ENCODE measurements around the gene NKX1-1. TPM values are rescaled to one million over a fixed set of nuclear protein-coding genes. Genes with fewer than 3 reads are reported as not detected.

NKX1-1 gene
- total RNA-seq, 1 experiment from 2014 or later = not detected

- H3K4me3 Mint-ChIP-seq = no peak overlapping the region
- no peak overlapping the region for H3K27ac Mint-ChIP-seq
- H3K9me3 Mint-ChIP-seq = no peaks in the 10 kb centered on the region
- no peak for DNase-seq (ENCODE audit: low spot score)
- H3K4me1 Mint-ChIP-seq = peaks cover 13% of the 10 kb centered on the region
- ChIA-PET POLR2A (no interaction called here), CTCF (interaction anchor here (4.4 kb wide), 1 partner anchor 103 kb away, joined by 19 read pairs; no protein-coding TSS in a partner anchor)
- no peaks in the 10 kb centered on the region for H3K36me3 Mint-ChIP-seq
- peaks cover 87% of the 10 kb centered on the region for H3K27me3 Mint-ChIP-seq (ENCODE audit: low read depth)
- no peak for ATAC-seq
- no peak for TF ChIP-seq JAZF1 (CRISPR knock-in tag; IDR thresholded peaks at IDR 0.05)
- TF ChIP-seq MYBL2 (CRISPR knock-in tag; IDR thresholded peaks at IDR 0.05) = no peak
- no peak for TF ChIP-seq SP1 (CRISPR knock-in tag; conservative IDR thresholded peaks at IDR 0.05)
- no peak for TF ChIP-seq ZSCAN18 (CRISPR knock-in tag; IDR thresholded peaks at IDR 0.05)
- TF ChIP-seq ELF4 (CRISPR knock-in tag; IDR thresholded peaks at IDR 0.05; ENCODE audit: low read depth) = no peak
- TF ChIP-seq NFYB (CRISPR knock-in tag; conservative IDR thresholded peaks at IDR 0.05; ENCODE audit: low read depth) = no peak
These were observed 2.8 kb upstream of the NKX1-1 start for GRCh38 chr4:1409079-1409478.

GRCh38 chr4:1408418-1408817, 2.2 kb upstream of the NKX1-1 start:
- no peaks in the 10 kb centered on the region for H3K9me3 Mint-ChIP-seq
- 0 out of 2 replicates have a peak, but pooled peaks have one; percentile 2 for ATAC-seq

More at GRCh38 chr4:1408418-1408817, 2.2 kb upstream of the NKX1-1 start:
- Mint-ChIP-seq H3K4me1 (peaks cover 13% of the 10 kb centered on the region), H3K27me3 (ENCODE audit: low read depth) (peaks cover 88% of the 10 kb centered on the region), H3K36me3 (no peaks in the 10 kb centered on the region), H3K27ac (no peak overlapping the region), H3K4me3 (peak overlapping the region; percentile 52)
- DNase-seq (ENCODE audit: low spot score) = no peak
- no peak for TF ChIP-seq ESRRA (CRISPR knock-in tag; IDR thresholded peaks at IDR 0.05; ENCODE audit: borderline replicate concordance)
- TF ChIP-seq MLX (CRISPR knock-in tag; IDR thresholded peaks at IDR 0.05) = no peak
- TF ChIP-seq ATF6 (CRISPR knock-in tag; IDR thresholded peaks at IDR 0.05) = no peak
- TF ChIP-seq TP53 (CRISPR knock-in tag; IDR thresholded peaks at IDR 0.05) = no peak
- TF ChIP-seq TCF7 (CRISPR knock-in tag; IDR thresholded peaks at IDR 0.05; ENCODE audit: low read depth) = no peak
- 0 out of 2 replicates have a peak, but pooled peaks have one; percentile 18 for TF ChIP-seq CTCF (IDR thresholded peaks at IDR 0.05)
- TF ChIP-seq ZNF423 (CRISPR knock-in tag; IDR thresholded peaks at IDR 0.05) = no peak
- TF ChIP-seq NR1H2 (CRISPR knock-in tag; IDR thresholded peaks at IDR 0.05) = no peak
- ChIA-PET POLR2A (no interaction called here), CTCF (interaction anchor here (1.0 to 4.4 kb wide), 3 partner anchors 104 to 323 kb away, joined by 3 to 19 read pairs (median 5); no protein-coding TSS in a partner anchor)
